Parathyroid adenoma (tissue), 2 donors: Measurements from ENCODE around the gene HPS1.

Source experiments
- H2AFZ ChIP-seq: fragments of 300-600 bp; sonication (generic); one replicate; pipeline ENCODE4 v1.7.0; 2017; ENCODE audit warnings: antibody characterized with exemption, mild to moderate bottlenecking
- H3K27ac ChIP-seq: fragments of 300-600 bp; sonication (generic); one replicate; pipeline ENCODE4 v1.7.0; 2017
- H3K27me3 ChIP-seq: fragments of 300-600 bp; sonication (generic); one replicate; pipeline ENCODE4 v1.7.0; 2017; ENCODE audit warnings: low read length; ENCODE audit not compliant: control insufficient read depth, insufficient read depth
- H3K36me3 ChIP-seq: fragments of 300-600 bp; sonication (generic); one replicate; pipeline ENCODE4 v1.7.0; 2017; ENCODE audit warnings: low read length; ENCODE audit not compliant: control insufficient read depth, insufficient read depth
- H3K4me1 ChIP-seq: fragments of 300-600 bp; sonication (generic); one replicate; pipeline ENCODE4 v1.7.0; 2017; ENCODE audit warnings: control low read depth
- H3K4me2 ChIP-seq: fragments of 300-600 bp; sonication (generic); one replicate; pipeline ENCODE4 v1.7.0; 2017; ENCODE audit warnings: low read length
- H3K4me3 ChIP-seq: fragments of 300-600 bp; sonication (generic); one replicate; pipeline ENCODE4 v1.7.0; 2017; ENCODE audit warnings: low read depth, low read length
- H3K79me2 ChIP-seq: fragments of 300-600 bp; sonication (generic); one replicate; pipeline ENCODE4 v1.7.0; 2017; ENCODE audit warnings: control low read depth
- H3K9ac ChIP-seq: fragments of 300-600 bp; sonication (generic); one replicate; pipeline ENCODE4 v1.7.0; 2017; ENCODE audit warnings: mild to moderate bottlenecking
- H3K9me3 ChIP-seq: fragments of 300-600 bp; sonication (generic); one replicate; pipeline ENCODE4 v1.7.0; 2017; ENCODE audit warnings: low read length; ENCODE audit not compliant: control insufficient read depth
- CTCF ChIP-seq: fragments of 300-600 bp; sonication (generic); IDR thresholded peaks from one replicate; pipeline ENCODE4 v1.7.0; 2017; ENCODE audit warnings: antibody characterized with exemption, mild to moderate bottlenecking
- donor health status: primary hyperparathyroidism.

Gene HPS1

GRCh38 chr10:98374217-98374985 is 72.3 kb downstream of the HPS1 start:
- no peaks in the 10 kb centered on the region for H3K36me3 ChIP-seq
- no peak overlapping the region for H3K9ac ChIP-seq
- H3K79me2 ChIP-seq = no peaks in the 10 kb centered on the region
- no peak overlapping the region for H3K4me3 ChIP-seq
- TF ChIP-seq CTCF = no peak
- no peaks in the 10 kb centered on the region for H3K9me3 ChIP-seq
- H2AFZ ChIP-seq = no peak overlapping the region
- no peaks in the 10 kb centered on the region for H3K27me3 ChIP-seq
- H3K4me2 ChIP-seq = no peak overlapping the region
- H3K4me1 ChIP-seq = no peaks in the 10 kb centered on the region
- H3K27ac ChIP-seq = no peak overlapping the region

- no peaks in the 10 kb centered on the region for H3K4me1 ChIP-seq
- no peak overlapping the region for H3K27ac ChIP-seq
- no peak overlapping the region for H3K4me2 ChIP-seq
- no peaks in the 10 kb centered on the region for H3K79me2 ChIP-seq
- H3K36me3 ChIP-seq = no peaks in the 10 kb centered on the region
- no peak for TF ChIP-seq CTCF
- no peaks in the 10 kb centered on the region for H3K9me3 ChIP-seq
- no peak overlapping the region for H3K9ac ChIP-seq
- no peak overlapping the region for H3K4me3 ChIP-seq
- H3K27me3 ChIP-seq = no peaks in the 10 kb centered on the region
- no peak overlapping the region for H2AFZ ChIP-seq
These were observed 73.3 kb downstream of the HPS1 start for GRCh38 chr10:98373260-98374040.

GRCh38 chr10:98370831-98371820 is 75.6 kb downstream of the HPS1 start:
- Histone ChIP-seq H3K4me1 (no peaks in the 10 kb centered on the region), H3K4me3 (no peak overlapping the region), H3K36me3 (no peaks in the 10 kb centered on the region), H3K9ac (no peak overlapping the region), H3K4me2 (no peak overlapping the region), H3K79me2 (no peaks in the 10 kb centered on the region), H3K27ac (no peak overlapping the region), H3K9me3 (no peaks in the 10 kb centered on the region), H2AFZ (no peak overlapping the region), H3K27me3 (no peaks in the 10 kb centered on the region)
- no peak for TF ChIP-seq CTCF

GRCh38 chr10:98369801-98370200 is 76.9 kb downstream of the HPS1 start:
- Histone ChIP-seq H3K36me3 (no peaks in the 10 kb centered on the region), H3K79me2 (no peaks in the 10 kb centered on the region), H3K27ac (no peak overlapping the region), H3K4me1 (no peaks in the 10 kb centered on the region), H3K9ac (no peak overlapping the region), H3K4me3 (no peak overlapping the region), H3K4me2 (no peak overlapping the region), H3K9me3 (no peaks in the 10 kb centered on the region), H2AFZ (no peak overlapping the region), H3K27me3 (no peaks in the 10 kb centered on the region)
- no peak for TF ChIP-seq CTCF
